ENCODE results near the gene GPRC5C. TPM values are rescaled to one million over a fixed set of nuclear protein-coding genes. Genes with fewer than 3 reads are reported as not detected.

The GPRC5C gene
- total and polyA plus RNA-seq, 2 donors (not counting 3 experiments of a cell fraction or from before 2014, with no cell fraction given) = not detected

DNA sequence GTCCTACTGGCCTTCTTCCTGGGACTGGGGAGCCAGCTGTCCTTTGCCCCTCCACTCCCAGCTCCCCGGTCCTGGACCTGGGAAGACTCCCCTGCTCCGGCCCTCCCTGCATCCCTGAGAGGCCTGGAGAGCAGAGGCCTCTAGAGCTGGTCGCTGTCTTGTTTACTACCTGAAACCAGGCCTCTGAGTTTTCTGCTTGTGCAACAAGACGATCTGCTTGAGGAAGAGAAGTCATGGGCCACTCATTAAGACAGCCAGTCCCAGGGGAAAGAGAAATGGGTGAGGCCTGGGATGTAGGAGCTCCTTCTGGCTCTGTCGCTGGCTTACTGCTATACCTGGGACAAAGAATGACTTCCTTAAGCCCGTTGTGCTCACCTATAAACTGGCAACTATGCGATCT lies 29.8 kb upstream of the GPRC5C start:
- dilution Hi-C loops (cut with MboI; ENCODE audit: extremely low pct_ligation_motif_present, low sequenced_read_pairs) = no loop called here

More for the DNA sequence above, 29.8 kb upstream of the GPRC5C start:
- TF ChIP-seq JUN (IDR thresholded peaks at IDR 0.05; ENCODE audit: borderline replicate concordance, insufficient read depth, insufficient read length, low read depth) (no peak), EZH2 (IDR thresholded peaks at IDR 0.05; ENCODE audit: borderline replicate concordance, low read depth, low read length, severe bottlenecking) (no peak), FOS (IDR thresholded peaks at IDR 0.05; ENCODE audit: borderline replicate concordance, insufficient read depth, low read length) (no peak), POLR2AphosphoS5 (IDR thresholded peaks at IDR 0.05; ENCODE audit: insufficient read depth, low read depth, low read length) (no peak), POLR2A (IDR thresholded peaks at IDR 0.05; ENCODE audit: low read depth, low read length) (no peak), MYC (IDR thresholded peaks at IDR 0.05; ENCODE audit: low read depth, low read length) (no peak), GATA2 (IDR thresholded peaks at IDR 0.05; ENCODE audit: insufficient read depth, insufficient read length, low read depth, low read length) (no peak)
- TF ChIP-seq, protein P1, sequence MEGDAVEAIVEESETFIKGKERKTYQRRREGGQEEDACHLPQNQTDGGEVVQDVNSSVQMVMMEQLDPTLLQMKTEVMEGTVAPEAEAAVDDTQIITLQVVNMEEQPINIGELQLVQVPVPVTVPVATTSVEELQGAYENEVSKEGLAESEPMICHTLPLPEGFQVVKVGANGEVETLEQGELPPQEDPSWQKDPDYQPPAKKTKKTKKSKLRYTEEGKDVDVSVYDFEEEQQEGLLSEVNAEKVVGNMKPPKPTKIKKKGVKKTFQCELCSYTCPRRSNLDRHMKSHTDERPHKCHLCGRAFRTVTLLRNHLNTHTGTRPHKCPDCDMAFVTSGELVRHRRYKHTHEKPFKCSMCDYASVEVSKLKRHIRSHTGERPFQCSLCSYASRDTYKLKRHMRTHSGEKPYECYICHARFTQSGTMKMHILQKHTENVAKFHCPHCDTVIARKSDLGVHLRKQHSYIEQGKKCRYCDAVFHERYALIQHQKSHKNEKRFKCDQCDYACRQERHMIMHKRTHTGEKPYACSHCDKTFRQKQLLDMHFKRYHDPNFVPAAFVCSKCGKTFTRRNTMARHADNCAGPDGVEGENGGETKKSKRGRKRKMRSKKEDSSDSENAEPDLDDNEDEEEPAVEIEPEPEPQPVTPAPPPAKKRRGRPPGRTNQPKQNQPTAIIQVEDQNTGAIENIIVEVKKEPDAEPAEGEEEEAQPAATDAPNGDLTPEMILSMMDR (IDR thresholded peaks at IDR 0.05; ENCODE audit: extremely low read depth in 1 of 2, insufficient read depth in 1 of 2, low read depth in 1 of 2, low read length in 2 of 2) = no peak
- no peak overlapping the region for H3K9ac ChIP-seq (replicated peaks; ENCODE audit: extremely low read depth, insufficient read depth, low read length)
- H3K9me3 ChIP-seq (replicated peaks; ENCODE audit: control insufficient read depth, insufficient read depth, low read length) = no peaks in the 10 kb centered on the region
- no peak overlapping the region for H3K27ac ChIP-seq (ENCODE audit: insufficient read depth, low read depth, low read length)
- intact Hi-C loops (cut with micrococcal nuclease) = no loop called here
- H4K20me1 ChIP-seq (replicated peaks; ENCODE audit: control insufficient read depth, extremely low read depth, insufficient read depth, low read length) = no peaks in the 10 kb centered on the region
- FAIRE-seq = no peak
- no peaks in the 10 kb centered on the region for H3K4me1 ChIP-seq (ENCODE audit: control insufficient read depth, extremely low read depth, insufficient read depth, low read length)
- no peaks in the 10 kb centered on the region for H3K79me2 ChIP-seq (ENCODE audit: control insufficient read depth, insufficient read depth, low read length)
- H3K36me3 ChIP-seq (ENCODE audit: control insufficient read depth in 2 of 2, extremely low read depth in 1 of 2, insufficient read depth in 2 of 2, low read length in 2 of 2) = no peaks in the 10 kb centered on the region
- H3K4me2 ChIP-seq (ENCODE audit: insufficient read depth, low read length) = no peak overlapping the region
- no peaks in the 10 kb centered on the region for H3K27me3 ChIP-seq (ENCODE audit: control insufficient read depth in 2 of 2, insufficient read depth in 2 of 2, low read length in 2 of 2)
- DNase-seq (ENCODE audit: low read depth, low spot score) = no peak
- H3K9me1 ChIP-seq (replicated peaks; ENCODE audit: control insufficient read depth, extremely low read depth, insufficient read depth, low read length) = no peaks in the 10 kb centered on the region
- H2AFZ ChIP-seq (ENCODE audit: low read depth, low read length) = no peak overlapping the region
- H3K4me3 ChIP-seq (replicated peaks in 1 of 3; ENCODE audit: insufficient read depth in 1 of 3, low read depth in 1 of 3, low read length in 3 of 3) = no peak overlapping the region
- CTCF ChIA-PET = interaction anchor here (0.6 to 1.4 kb wide), 2 partner anchors 23 to 86 kb away, joined by 3 read pairs; no protein-coding TSS in a partner anchor
- POLR2A ChIA-PET = no interaction called here
- BruUV-seq (replicated peaks) = no TSS peak
